Caco-2 (cell line): ENCODE measurements around the gene CD276. TPM values are rescaled to one million over a fixed set of nuclear protein-coding genes. Genes with fewer than 3 reads are reported as not detected.

Experiments
- BruUV-seq: library from RNA; stranded (reverse); fragments of 400-500 nt; replicated peaks from 2 replicates; lab custom pipeline; 2021; lab: Mats Ljungman, UMichigan
- CTCF ChIA-PET: fragments of 300-600 bp; sonication (Branson Sonifier 250); formaldehyde crosslinking; loops from one replicate; lab custom pipeline; 2022; ENCODE audit warnings: antibody characterized with exemption; lab: Charles Lee
- POLR2A ChIA-PET: fragments of 300-600 bp; sonication (Branson Sonifier 250); formaldehyde crosslinking; loops from one replicate; lab custom pipeline; 2022; ENCODE audit warnings: antibody characterized with exemption; lab: Charles Lee
- DNase-seq, 2 experiments: peaks; one replicate each; pipeline versions ENCODE4 v3.0.0 to v3.0.0-alpha.2; 2020 to 2022
- H3K27me3 ChIP-seq: replicated peaks from 2 replicates; pipeline ENCODE4 v1.6.0; 2011; ENCODE audit warnings: low read length; ENCODE audit not compliant: control insufficient read depth, insufficient read depth
- H3K36me3 ChIP-seq: 2 replicates; pipeline ENCODE4 v1.5.1; 2011; ENCODE audit warnings: low read length; ENCODE audit not compliant: control insufficient read depth, insufficient read depth
- H3K4me1 ChIP-seq: fragments of 250-450 bp; sonication (Bioruptor Pico); 2 replicates; pipeline ENCODE4 v1.5.1; 2020; ENCODE audit warnings: mild to moderate bottlenecking
- H3K4me3 ChIP-seq: 2 replicates; pipeline ENCODE4 v1.5.1; 2011; ENCODE audit warnings: low read depth, mild to moderate bottlenecking, control low read depth, low read length
- H3K9me3 ChIP-seq: fragments of 250-450 bp; sonication (Bioruptor Pico); 2 replicates; pipeline ENCODE4 v1.5.1; 2020; ENCODE audit warnings: mild to moderate bottlenecking, moderate library complexity
- H3K27ac Mint-ChIP-seq: one replicate; pipeline ENCODE4 v1.8.0; 2022; ENCODE audit warnings: mixed read lengths; ENCODE audit not compliant: unreplicated experiment
- H3K27me3 Mint-ChIP-seq: one replicate; pipeline ENCODE4 v1.8.0; 2022; ENCODE audit warnings: mixed read lengths; ENCODE audit not compliant: insufficient read depth, unreplicated experiment
- H3K36me3 Mint-ChIP-seq: one replicate; pipeline ENCODE4 v1.8.0; 2022; ENCODE audit warnings: mild to moderate bottlenecking, mixed read lengths; ENCODE audit not compliant: insufficient read depth, unreplicated experiment
- H3K4me1 Mint-ChIP-seq: one replicate; pipeline ENCODE4 v1.8.0; 2022; ENCODE audit warnings: low read depth, mixed read lengths; ENCODE audit not compliant: unreplicated experiment
- H3K4me3 Mint-ChIP-seq: one replicate; pipeline ENCODE4 v1.8.0; 2022; ENCODE audit warnings: mild to moderate bottlenecking, moderate library complexity, mixed read lengths; ENCODE audit not compliant: unreplicated experiment
- H3K9me3 Mint-ChIP-seq: one replicate; pipeline ENCODE4 v1.8.0; 2022; ENCODE audit warnings: mixed read lengths; ENCODE audit not compliant: unreplicated experiment
- intact Hi-C: fragments of 100-400 bp; cut with micrococcal nuclease; formaldehyde crosslinking; loops from one replicate; pipeline ENCODE4 v1.10.0; 2022; ENCODE audit not compliant: unreplicated experiment
- total RNA-seq: library from RNA; stranded (reverse); gene quantifications from 2 replicates; pipeline ENCODE4 v1.2.3, GENCODE V29; 2022
- TF ChIP-seq, protein P1 (sequence below), 2 experiments: fragments of 200-600 bp in 1 of 2; IDR thresholded peaks; 1 replicate in 1 of 2; 2 replicates in 1 of 2; pipeline versions ENCODE4 v1.5.1 to v1.8.0; 2011 to 2022; ENCODE audit warnings: antibody characterized with exemption in 1 of 2, control low read depth in 1 of 2, inconsistent platforms in 1 of 2, low read depth in 1 of 2, low read length in 1 of 2, mild to moderate bottlenecking in 1 of 2, moderate library complexity in 1 of 2; ENCODE audit not compliant: insufficient read depth in 1 of 2, severe bottlenecking in 1 of 2, unreplicated experiment in 1 of 2

The CD276 gene
- total RNA-seq, 1 experiment from 2014 or later, result 74.2 TPM

DNA sequence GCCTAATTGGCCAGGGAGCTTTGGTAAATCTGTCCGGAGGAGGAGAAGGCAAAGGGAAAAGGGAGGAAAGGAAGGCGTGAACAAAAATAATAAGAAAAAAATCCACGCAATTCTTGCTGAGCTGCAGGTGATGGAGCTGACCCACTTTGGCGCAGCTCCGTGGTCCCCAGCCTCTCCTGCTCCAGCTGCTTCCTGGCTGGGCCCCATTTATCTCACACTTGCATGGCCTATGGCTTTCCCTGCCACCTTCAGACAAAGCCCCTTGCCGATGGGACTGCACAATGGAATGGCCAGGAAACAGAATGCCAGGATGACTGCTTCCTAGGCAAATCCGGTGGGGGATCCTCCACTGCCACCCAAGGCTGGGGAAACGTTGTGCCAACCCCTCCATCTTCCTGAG, 62.1 kb downstream of the CD276 start:
- Mint-ChIP-seq H3K4me3 (no peak overlapping the region), H3K27me3 (peaks cover 12% of the 10 kb centered on the region), H3K36me3 (no peaks in the 10 kb centered on the region), H3K4me1 (no peaks in the 10 kb centered on the region), H3K27ac (no peak overlapping the region), H3K9me3 (no peaks in the 10 kb centered on the region)
- intact Hi-C loops, result no loop called here
- H3K4me3 ChIP-seq, result no peak overlapping the region
- H3K9me3 ChIP-seq, result no peaks in the 10 kb centered on the region
- peaks cover 4% of the 10 kb centered on the region for H3K4me1 ChIP-seq
- DNase-seq, result no peak
- BruUV-seq, result no TSS peak
- POLR2A ChIA-PET, result no interaction called here
- CTCF ChIA-PET, result no interaction called here
- no peaks in the 10 kb centered on the region for H3K36me3 ChIP-seq
- H3K27me3 ChIP-seq, result no peaks in the 10 kb centered on the region; the same call in 1 of the 2 replicates
- TF ChIP-seq, protein P1, sequence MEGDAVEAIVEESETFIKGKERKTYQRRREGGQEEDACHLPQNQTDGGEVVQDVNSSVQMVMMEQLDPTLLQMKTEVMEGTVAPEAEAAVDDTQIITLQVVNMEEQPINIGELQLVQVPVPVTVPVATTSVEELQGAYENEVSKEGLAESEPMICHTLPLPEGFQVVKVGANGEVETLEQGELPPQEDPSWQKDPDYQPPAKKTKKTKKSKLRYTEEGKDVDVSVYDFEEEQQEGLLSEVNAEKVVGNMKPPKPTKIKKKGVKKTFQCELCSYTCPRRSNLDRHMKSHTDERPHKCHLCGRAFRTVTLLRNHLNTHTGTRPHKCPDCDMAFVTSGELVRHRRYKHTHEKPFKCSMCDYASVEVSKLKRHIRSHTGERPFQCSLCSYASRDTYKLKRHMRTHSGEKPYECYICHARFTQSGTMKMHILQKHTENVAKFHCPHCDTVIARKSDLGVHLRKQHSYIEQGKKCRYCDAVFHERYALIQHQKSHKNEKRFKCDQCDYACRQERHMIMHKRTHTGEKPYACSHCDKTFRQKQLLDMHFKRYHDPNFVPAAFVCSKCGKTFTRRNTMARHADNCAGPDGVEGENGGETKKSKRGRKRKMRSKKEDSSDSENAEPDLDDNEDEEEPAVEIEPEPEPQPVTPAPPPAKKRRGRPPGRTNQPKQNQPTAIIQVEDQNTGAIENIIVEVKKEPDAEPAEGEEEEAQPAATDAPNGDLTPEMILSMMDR (IDR thresholded peaks at IDR 0.05; ENCODE audit: insufficient read depth in 1 of 2, low read depth in 1 of 2, low read length in 1 of 2, severe bottlenecking in 1 of 2, unreplicated experiment in 1 of 2), result no peak

GRCh38 chr15:73746883-73747282, 62.7 kb downstream of the CD276 start:
- H3K27me3 Mint-ChIP-seq, result peaks cover 14% of the 10 kb centered on the region
- no peak for DNase-seq
- POLR2A ChIA-PET, result no interaction called here
- Histone ChIP-seq H3K27me3 (no peaks in the 10 kb centered on the region; the same call in 1 of the 2 replicates), H3K9me3 (no peaks in the 10 kb centered on the region), H3K36me3 (no peaks in the 10 kb centered on the region), H3K4me1 (peaks cover 4% of the 10 kb centered on the region), H3K4me3 (no peak overlapping the region)
- H3K27ac Mint-ChIP-seq, result no peak overlapping the region
- no TSS peak for BruUV-seq
- intact Hi-C loops, result no loop called here
- H3K4me1 Mint-ChIP-seq, result no peaks in the 10 kb centered on the region
- CTCF ChIA-PET, result no interaction called here
- no peaks in the 10 kb centered on the region for H3K36me3 Mint-ChIP-seq
- TF ChIP-seq, protein P1 (IDR thresholded peaks at IDR 0.05; ENCODE audit: insufficient read depth in 1 of 2, low read depth in 1 of 2, low read length in 1 of 2, severe bottlenecking in 1 of 2, unreplicated experiment in 1 of 2), result no peak
- H3K9me3 Mint-ChIP-seq, result no peaks in the 10 kb centered on the region
- H3K4me3 Mint-ChIP-seq, result no peak overlapping the region

- intact Hi-C loops, result no loop called here
Measured at GRCh38 chr15:73747847-73748590, 63.8 kb downstream of the CD276 start.

More at GRCh38 chr15:73747847-73748590, 63.8 kb downstream of the CD276 start:
- no peaks in the 10 kb centered on the region for H3K4me1 Mint-ChIP-seq
- ChIA-PET POLR2A (no interaction called here), CTCF (no interaction called here)
- H3K4me1 ChIP-seq, result peaks cover under 1% of the 10 kb centered on the region
- H3K27ac Mint-ChIP-seq, result no peak overlapping the region
- H3K27me3 ChIP-seq, result no peaks in the 10 kb centered on the region; the same call in 1 of the 2 replicates
- no peak for DNase-seq
- H3K9me3 ChIP-seq, result no peaks in the 10 kb centered on the region
- TF ChIP-seq, protein P1 (IDR thresholded peaks at IDR 0.05; ENCODE audit: insufficient read depth in 1 of 2, low read depth in 1 of 2, low read length in 1 of 2, severe bottlenecking in 1 of 2, unreplicated experiment in 1 of 2), result no peak
- BruUV-seq, result no TSS peak
- H3K36me3 ChIP-seq, result no peaks in the 10 kb centered on the region
- no peak overlapping the region for H3K4me3 Mint-ChIP-seq
- no peaks in the 10 kb centered on the region for H3K36me3 Mint-ChIP-seq
- peaks cover 14% of the 10 kb centered on the region for H3K27me3 Mint-ChIP-seq
- no peak overlapping the region for H3K4me3 ChIP-seq
- no peaks in the 10 kb centered on the region for H3K9me3 Mint-ChIP-seq
